ENCODE measurements around the gene TXNDC16. TPM values are rescaled to one million over a fixed set of nuclear protein-coding genes. Genes with fewer than 3 reads are reported as not detected.

Gene TXNDC16
- total and polyA plus RNA-seq, 2 donors (not counting 1 experiment from before 2014, with no cell fraction given): 0.75 to 7.0 TPM

- H3K27me3 ChIP-seq (replicated peaks in 1 of 4; ENCODE audit: control extremely low read depth in 1 of 4, control insufficient read depth in 3 of 4, insufficient read depth in 4 of 4, low read length in 3 of 4): no peaks in the 10 kb centered on the region
- no peak overlapping the region for H3K9ac ChIP-seq (ENCODE audit: low read length)
- peaks cover 0 to 4% of the 10 kb centered on the region in 2 donors for H3K4me1 ChIP-seq (ENCODE audit: control insufficient read depth in 2 of 2, insufficient read depth in 2 of 2, low read length in 2 of 2)
- ATAC-seq (ENCODE audit: low read depth) (no peak), DNase-seq (no peak)
- no CpG with 5 or more reads among the region's 3 CpGs for WGBS (ENCODE audit: insufficient coverage)
- H3K9me3 ChIP-seq (ENCODE audit: control extremely low read depth in 1 of 3, control insufficient read depth in 2 of 3, insufficient read depth in 1 of 3, low read length in 2 of 3): peaks cover 0 to 12% (median 0%) of the 10 kb centered on the region in 3 donors
- Mint-ChIP-seq H3K4me1 (peaks cover 4% of the 10 kb centered on the region), H3K4me3 (no peak overlapping the region), H3K9me3 (ENCODE audit: insufficient read depth) (peaks cover 5% of the 10 kb centered on the region), H3K27ac (no peak overlapping the region), H3K27me3 (peaks cover 2% of the 10 kb centered on the region)
- H4K20me1 ChIP-seq (ENCODE audit: control insufficient read depth, insufficient read depth, low read length, poor library complexity, severe bottlenecking): no peaks in the 10 kb centered on the region
- H2AFZ ChIP-seq (ENCODE audit: insufficient read depth, low read depth, low read length, poor library complexity, severe bottlenecking): no peak overlapping the region
- CTCF ChIA-PET: no interaction called here
- H3K4me3 ChIP-seq (ENCODE audit: control extremely low read depth in 1 of 5, extremely low read depth in 1 of 5, insufficient read depth in 1 of 5, low read depth in 2 of 5, low read length in 4 of 5): no peak overlapping the region
- no peaks in the 10 kb centered on the region for H3K36me3 ChIP-seq (replicated peaks in 1 of 2; ENCODE audit: control extremely low read depth in 1 of 2, control insufficient read depth in 1 of 2, extremely low read depth in 1 of 2, insufficient read depth in 2 of 2, low read length in 1 of 2)
- POLR2A ChIA-PET: no interaction called here
- H3K27ac ChIP-seq (ENCODE audit: low read length in 2 of 2): no peak overlapping the region
- TF ChIP-seq EZH2 (IDR thresholded peaks at IDR 0.05; ENCODE audit: borderline replicate concordance, insufficient read depth, low read depth, low read length, poor library complexity, severe bottlenecking) (no peak), CTCF (IDR thresholded peaks at IDR 0.05) (no peak)
- no peaks in the 10 kb centered on the region for H3K79me2 ChIP-seq (ENCODE audit: control insufficient read depth, insufficient read depth, low read length)
- no peak overlapping the region for H3K4me2 ChIP-seq (replicated peaks; ENCODE audit: low read depth, low read length, poor library complexity, severe bottlenecking)
- intact Hi-C loops (cut with micrococcal nuclease): no loop called here
Measured at GRCh38 chr14:52599974-52600373, 47.7 kb upstream of the TXNDC16 start.

GRCh38 chr14:52598568-52598967 is 46.3 kb upstream of the TXNDC16 start:
- DNase-seq (no peak), ATAC-seq (ENCODE audit: low read depth) (no peak)
- CTCF ChIA-PET: no interaction called here
- no peak overlapping the region for H3K27ac ChIP-seq (ENCODE audit: low read length in 2 of 2)
- H3K27me3 ChIP-seq (replicated peaks in 1 of 4; ENCODE audit: control extremely low read depth in 1 of 4, control insufficient read depth in 3 of 4, insufficient read depth in 4 of 4, low read length in 3 of 4): no peaks in the 10 kb centered on the region
- TF ChIP-seq CTCF (IDR thresholded peaks at IDR 0.05) (no peak), EZH2 (IDR thresholded peaks at IDR 0.05; ENCODE audit: borderline replicate concordance, insufficient read depth, low read depth, low read length, poor library complexity, severe bottlenecking) (no peak)
- no peak overlapping the region for H3K27ac Mint-ChIP-seq
- POLR2A ChIA-PET: no interaction called here
- H3K4me3 Mint-ChIP-seq: no peak overlapping the region
- H3K4me1 ChIP-seq (ENCODE audit: control insufficient read depth in 2 of 2, insufficient read depth in 2 of 2, low read length in 2 of 2): peaks cover 0 to 4% of the 10 kb centered on the region in 2 donors
- intact Hi-C loops (cut with micrococcal nuclease): no loop called here
- H3K9me3 Mint-ChIP-seq (ENCODE audit: insufficient read depth): no peaks in the 10 kb centered on the region
- H3K4me2 ChIP-seq (replicated peaks; ENCODE audit: low read depth, low read length, poor library complexity, severe bottlenecking): no peak overlapping the region
- H4K20me1 ChIP-seq (ENCODE audit: control insufficient read depth, insufficient read depth, low read length, poor library complexity, severe bottlenecking): no peaks in the 10 kb centered on the region
- H3K4me3 ChIP-seq (ENCODE audit: control extremely low read depth in 1 of 5, extremely low read depth in 1 of 5, insufficient read depth in 1 of 5, low read depth in 2 of 5, low read length in 4 of 5): no peak overlapping the region
- WGBS (ENCODE audit: insufficient coverage): no CpG with 5 or more reads among the region's 1 CpG
- H3K9ac ChIP-seq (ENCODE audit: low read length): no peak overlapping the region
- peaks cover 0 to 9% (median 0%) of the 10 kb centered on the region in 3 donors for H3K9me3 ChIP-seq (ENCODE audit: control extremely low read depth in 1 of 3, control insufficient read depth in 2 of 3, insufficient read depth in 1 of 3, low read length in 2 of 3)
- H3K36me3 ChIP-seq (replicated peaks in 1 of 2; ENCODE audit: control extremely low read depth in 1 of 2, control insufficient read depth in 1 of 2, extremely low read depth in 1 of 2, insufficient read depth in 2 of 2, low read length in 1 of 2): no peaks in the 10 kb centered on the region
- no peaks in the 10 kb centered on the region for H3K79me2 ChIP-seq (ENCODE audit: control insufficient read depth, insufficient read depth, low read length)
- peaks cover 7% of the 10 kb centered on the region for H3K27me3 Mint-ChIP-seq
- peaks cover 4% of the 10 kb centered on the region for H3K4me1 Mint-ChIP-seq
- no peak overlapping the region for H2AFZ ChIP-seq (ENCODE audit: insufficient read depth, low read depth, low read length, poor library complexity, severe bottlenecking)

Measured in B cell (primary cell).